ENCODE results near the gene COL6A1. TPM values are rescaled to one million over a fixed set of nuclear protein-coding genes. Genes with fewer than 3 reads are reported as not detected.
A peak's percentile ranks its signal among the peaks of the same experiment; 100 is the strongest.

The COL6A1 gene
- total RNA-seq, 1 experiment from 2014 or later, result 243 TPM

GRCh38 chr21:45980271-45980670 lies 1.3 kb upstream of the COL6A1 start:
- Histone ChIP-seq H3K27me3 (ENCODE audit: control insufficient read depth, insufficient read depth, low read length) (peaks cover 12% of the 10 kb centered on the region), H3K4me3 (ENCODE audit: insufficient read depth, low read depth, low read length) (no peak overlapping the region), H3K36me3 (replicated peaks; ENCODE audit: control insufficient read depth, insufficient read depth, low read length) (peaks cover 3% of the 10 kb centered on the region; the same call in 1 of the 2 replicates)
- DNase-seq, result no peak

GRCh38 chr21:45980697-45981096 lies 873 bp upstream of the COL6A1 start:
- DNase-seq, result no peak
- Histone ChIP-seq H3K27me3 (ENCODE audit: control insufficient read depth, insufficient read depth, low read length) (peaks cover 12% of the 10 kb centered on the region), H3K4me3 (ENCODE audit: insufficient read depth, low read depth, low read length) (peak overlapping the region; percentile 56), H3K36me3 (replicated peaks; ENCODE audit: control insufficient read depth, insufficient read depth, low read length) (peaks cover 5% of the 10 kb centered on the region; the same call in 1 of the 2 replicates)

- peaks cover 5% of the 10 kb centered on the region for H3K36me3 ChIP-seq (replicated peaks; ENCODE audit: control insufficient read depth, insufficient read depth, low read length)
- DNase-seq, result peak; percentile 87
- peaks cover 12% of the 10 kb centered on the region for H3K27me3 ChIP-seq (ENCODE audit: control insufficient read depth, insufficient read depth, low read length)
- H3K4me3 ChIP-seq (ENCODE audit: insufficient read depth, low read depth, low read length), result peak overlapping the region; percentile 75
These were observed 655 bp downstream of the COL6A1 start for GRCh38 chr21:45982092-45982757.

GRCh38 chr21:45982758-45983648 lies 1.4 kb downstream of the COL6A1 start:
- Histone ChIP-seq H3K27me3 (ENCODE audit: control insufficient read depth, insufficient read depth, low read length) (peaks cover 12% of the 10 kb centered on the region), H3K4me3 (ENCODE audit: insufficient read depth, low read depth, low read length) (peak overlapping the region; percentile 75), H3K36me3 (replicated peaks; ENCODE audit: control insufficient read depth, insufficient read depth, low read length) (peaks cover 5% of the 10 kb centered on the region)
- peak; percentile 81 for DNase-seq

GRCh38 chr21:45983649-45983965 lies 2.0 kb downstream of the COL6A1 start:
- H3K27me3 ChIP-seq (ENCODE audit: control insufficient read depth, insufficient read depth, low read length), result peaks cover 12% of the 10 kb centered on the region
- no peak for DNase-seq
- H3K4me3 ChIP-seq (ENCODE audit: insufficient read depth, low read depth, low read length), result no peak overlapping the region
- peaks cover 5% of the 10 kb centered on the region for H3K36me3 ChIP-seq (replicated peaks; ENCODE audit: control insufficient read depth, insufficient read depth, low read length)

- peaks cover 12% of the 10 kb centered on the region for H3K27me3 ChIP-seq (ENCODE audit: control insufficient read depth, insufficient read depth, low read length)
- H3K36me3 ChIP-seq (replicated peaks; ENCODE audit: control insufficient read depth, insufficient read depth, low read length), result peaks cover 5% of the 10 kb centered on the region
- H3K4me3 ChIP-seq (ENCODE audit: insufficient read depth, low read depth, low read length), result no peak overlapping the region
- peak; percentile 53 for DNase-seq
These were observed 2.5 kb downstream of the COL6A1 start for GRCh38 chr21:45983981-45984551.

- no peak overlapping the region for H3K4me3 ChIP-seq (ENCODE audit: insufficient read depth, low read depth, low read length)
- peak; percentile 0 for DNase-seq
- peaks cover 5% of the 10 kb centered on the region for H3K36me3 ChIP-seq (replicated peaks; ENCODE audit: control insufficient read depth, insufficient read depth, low read length)
- H3K27me3 ChIP-seq (ENCODE audit: control insufficient read depth, insufficient read depth, low read length), result peaks cover 11% of the 10 kb centered on the region
These were observed 3.1 kb downstream of the COL6A1 start for GRCh38 chr21:45984584-45985095.

GRCh38 chr21:45985471-45986315 lies 4.1 kb downstream of the COL6A1 start:
- H3K4me3 ChIP-seq (ENCODE audit: insufficient read depth, low read depth, low read length), result no peak overlapping the region
- peak; percentile 53 for DNase-seq
- H3K36me3 ChIP-seq (replicated peaks; ENCODE audit: control insufficient read depth, insufficient read depth, low read length), result peaks cover 5% of the 10 kb centered on the region
- H3K27me3 ChIP-seq (ENCODE audit: control insufficient read depth, insufficient read depth, low read length), result peaks cover 6% of the 10 kb centered on the region

GRCh38 chr21:45986316-45987051 lies 4.9 kb downstream of the COL6A1 start:
- H3K27me3 ChIP-seq (ENCODE audit: control insufficient read depth, insufficient read depth, low read length), result peaks cover 5% of the 10 kb centered on the region
- DNase-seq, result peak; percentile 60

GRCh38 chr21:45987121-45987711 lies 5.6 kb downstream of the COL6A1 start:
- Histone ChIP-seq H3K4me3 (ENCODE audit: insufficient read depth, low read depth, low read length) (no peak overlapping the region), H3K27me3 (ENCODE audit: control insufficient read depth, insufficient read depth, low read length) (peaks cover 4% of the 10 kb centered on the region), H3K36me3 (replicated peaks; ENCODE audit: control insufficient read depth, insufficient read depth, low read length) (peaks cover 7% of the 10 kb centered on the region)
- peak; percentile 53 for DNase-seq

More at GRCh38 chr21:45986316-45987051, 4.9 kb downstream of the COL6A1 start:
- Histone ChIP-seq H3K4me3 (ENCODE audit: insufficient read depth, low read depth, low read length) (no peak overlapping the region), H3K36me3 (replicated peaks; ENCODE audit: control insufficient read depth, insufficient read depth, low read length) (peaks cover 6% of the 10 kb centered on the region)

- H3K27me3 ChIP-seq (ENCODE audit: control insufficient read depth, insufficient read depth, low read length), result no peaks in the 10 kb centered on the region
- peaks cover 7% of the 10 kb centered on the region for H3K36me3 ChIP-seq (replicated peaks; ENCODE audit: control insufficient read depth, insufficient read depth, low read length)
- H3K4me3 ChIP-seq (ENCODE audit: insufficient read depth, low read depth, low read length), result no peak overlapping the region
- peak; percentile 45 for DNase-seq
These were observed 7.1 kb downstream of the COL6A1 start for GRCh38 chr21:45988366-45989347.

GRCh38 chr21:45989355-45990048 lies 7.9 kb downstream of the COL6A1 start:
- DNase-seq, result peak; percentile 63
- H3K4me3 ChIP-seq (ENCODE audit: insufficient read depth, low read depth, low read length), result no peak overlapping the region
- H3K27me3 ChIP-seq (ENCODE audit: control insufficient read depth, insufficient read depth, low read length), result no peaks in the 10 kb centered on the region
- H3K36me3 ChIP-seq (replicated peaks; ENCODE audit: control insufficient read depth, insufficient read depth, low read length), result peaks cover 6% of the 10 kb centered on the region

Measured in H7 (cell line).